Endothelial cell of umbilical vein (primary cell): ENCODE data around the gene JAM2. TPM values are rescaled to one million over a fixed set of nuclear protein-coding genes. Genes with fewer than 3 reads are reported as not detected.

Source experiments
- BruUV-seq: library from RNA; stranded (reverse); fragments of 400-500 nt; replicated peaks from 2 replicates; lab custom pipeline; 2021; lab: Mats Ljungman, UMichigan
- CTCF ChIA-PET: fragments of 300-600, 350-600 bp; sonication (Branson Sonifier 250); formaldehyde crosslinking; loops from one replicate; lab custom pipeline; 2021; ENCODE audit warnings: antibody characterized with exemption, inconsistent platforms; lab: Charles Lee
- POLR2A ChIA-PET: fragments of 300-600, 350-600 bp; sonication (Branson Sonifier 250); formaldehyde crosslinking; loops from one replicate; lab custom pipeline; 2021; ENCODE audit warnings: antibody characterized with exemption, inconsistent platforms; lab: Charles Lee
- DNase-seq: peaks from one replicate; pipeline ENCODE4 v3.0.0-alpha.2; 2011; ENCODE audit warnings: low read depth, low spot score
- FAIRE-seq: peaks from 2 replicates; lab custom pipeline; 2011; peaks lifted over from hg19 to GRCh38; lab: Jason Lieb, UNC
- H2AFZ ChIP-seq: 2 replicates; pipeline ENCODE4 v1.6.0; 2012; ENCODE audit warnings: low read depth, low read length, control low read depth, inconsistent platforms
- H3K27ac ChIP-seq: 2 replicates; pipeline ENCODE4 v1.5.1; 2011; ENCODE audit warnings: low read depth, mild to moderate bottlenecking, control low read depth, low read length, moderate library complexity; ENCODE audit not compliant: insufficient read depth
- H3K27me3 ChIP-seq, 2 experiments: 2 replicates each; pipeline versions ENCODE4 v1.6.0 to v1.6.1; 2011; ENCODE audit warnings: low read length in 2 of 2, mixed read lengths in 1 of 2; ENCODE audit not compliant: control insufficient read depth in 2 of 2, insufficient read depth in 2 of 2
- H3K36me3 ChIP-seq, 2 experiments: 2 replicates in 1 of 2; 3 replicates in 1 of 2; pipeline ENCODE4 v1.5.1; 2011; ENCODE audit warnings: low read length in 2 of 2, mild to moderate bottlenecking in 1 of 2, moderate library complexity in 1 of 2; ENCODE audit not compliant: control insufficient read depth in 2 of 2, insufficient read depth in 2 of 2; ENCODE audit errors: extremely low read depth in 1 of 2
- H3K4me1 ChIP-seq: 3 replicates; pipeline ENCODE4 v1.5.1; 2011; ENCODE audit warnings: mild to moderate bottlenecking, low read length; ENCODE audit not compliant: control insufficient read depth, insufficient read depth; ENCODE audit errors: extremely low read depth
- H3K4me2 ChIP-seq: 2 replicates; pipeline ENCODE4 v1.6.1; 2011; ENCODE audit warnings: low read length, control low read depth, mixed read lengths; ENCODE audit not compliant: insufficient read depth
- H3K4me3 ChIP-seq, 3 experiments: fragments of 200-600 bp in 1 of 3; sonication (generic), shearing (Covaris generic) in 1 of 3; replicated peaks in 1 of 3; 2 replicates each; pipeline ENCODE4 v1.5.1; 2011 to 2016; ENCODE audit warnings: control low read depth in 3 of 3, low read length in 3 of 3, mild to moderate bottlenecking in 2 of 3, inconsistent platforms in 1 of 3, low read depth in 1 of 3, moderate library complexity in 1 of 3; ENCODE audit not compliant: insufficient read depth in 1 of 3
- H3K79me2 ChIP-seq: 2 replicates; pipeline ENCODE4 v1.6.0; 2012; ENCODE audit warnings: low read length, inconsistent platforms; ENCODE audit not compliant: control insufficient read depth, insufficient read depth
- H3K9ac ChIP-seq: replicated peaks from 2 replicates; pipeline ENCODE3; 2011; ENCODE audit warnings: low read length, control low read depth; ENCODE audit not compliant: insufficient read depth; ENCODE audit errors: extremely low read depth
- H3K9me1 ChIP-seq: replicated peaks from 3 replicates; pipeline ENCODE4 v1.6.0; 2011; ENCODE audit warnings: mild to moderate bottlenecking, low read length; ENCODE audit not compliant: control insufficient read depth, insufficient read depth; ENCODE audit errors: extremely low read depth
- H3K9me3 ChIP-seq: replicated peaks from 2 replicates; pipeline ENCODE4 v1.5.1; 2012; ENCODE audit warnings: low read length, inconsistent platforms; ENCODE audit not compliant: control insufficient read depth, insufficient read depth
- H4K20me1 ChIP-seq: replicated peaks from 2 replicates; pipeline ENCODE3; 2011; ENCODE audit warnings: mild to moderate bottlenecking, low read length; ENCODE audit not compliant: control insufficient read depth, insufficient read depth; ENCODE audit errors: extremely low read depth
- CTCF ChIP-seq, 2 donors: IDR thresholded peaks; 1 replicate in 1 of 2; 2 replicates in 1 of 2; pipeline ENCODE4 v1.5.1; 2011; ENCODE audit warnings: low read length in 2 of 2, mild to moderate bottlenecking in 2 of 2, moderate library complexity in 2 of 2, control low read depth in 1 of 2, inconsistent platforms in 1 of 2, low read depth in 1 of 2; ENCODE audit not compliant: insufficient read depth in 1 of 2; ENCODE audit errors: extremely low read depth in 1 of 2
- EZH2 ChIP-seq: IDR thresholded peaks from 2 replicates; pipeline ENCODE4 v1.6.1; 2012; ENCODE audit warnings: borderline replicate concordance, low read depth, mild to moderate bottlenecking, moderate library complexity, low read length, inconsistent platforms; ENCODE audit not compliant: severe bottlenecking
- FOS ChIP-seq: IDR thresholded peaks from 2 replicates; pipeline ENCODE4 v1.6.1; 2011; ENCODE audit warnings: mild to moderate bottlenecking, low read length, moderate library complexity, borderline replicate concordance; ENCODE audit not compliant: insufficient read depth
- GATA2 ChIP-seq: IDR thresholded peaks from 2 replicates; pipeline ENCODE4 v1.7.0; 2011; ENCODE audit warnings: low read depth, mild to moderate bottlenecking, moderate library complexity, mixed read lengths, low read length; ENCODE audit not compliant: insufficient read length, insufficient read depth
- MAX ChIP-seq: IDR thresholded peaks from 2 replicates; pipeline ENCODE4 v1.6.1; 2011; ENCODE audit not compliant: insufficient read depth, insufficient read length
- MYC ChIP-seq: IDR thresholded peaks from one replicate; pipeline ENCODE4 v1.6.1; 2011; ENCODE audit warnings: mild to moderate bottlenecking, low read depth, low read length
- POLR2A ChIP-seq: IDR thresholded peaks from 2 replicates; pipeline ENCODE4 v1.6.1; 2012; ENCODE audit warnings: low read depth, mild to moderate bottlenecking, control low read depth, low read length
- dilution Hi-C: fragments of 300-500 bp; cut with MboI; formaldehyde crosslinking; loops from one replicate; pipeline ENCODE4 v1.15.0; 2019; ENCODE audit warnings: low sequenced_read_pairs; ENCODE audit not compliant: extremely low pct_ligation_motif_present
- intact Hi-C: fragments of 100-400 bp; cut with micrococcal nuclease; formaldehyde crosslinking; loops from one replicate; pipeline ENCODE4 v1.10.0; 2022
- polyA plus RNA-seq, 4 experiments: library from polyadenylated mRNA; depleted of rRNA in 3 of 4; stranded (reverse) in 3 of 4; unstranded in 1 of 4; fragments of >200 nt; gene quantifications; 2 replicates each; pipeline versions ENCODE4 v1.2.1 to v1.2.3, GENCODE V29; 2011 to 2012; ENCODE audit warnings: missing spikeins in 1 of 4
- total RNA-seq: library from RNA; stranded (reverse); gene quantifications from 2 replicates; pipeline ENCODE4 v1.2.3, GENCODE V29; 2021

The JAM2 gene
- total and polyA plus RNA-seq, 2 donors (not counting 3 experiments of a cell fraction or from before 2014, with no cell fraction given): 0.14 to 0.20 TPM

GRCh38 chr21:25701529-25701928 is 62.5 kb downstream of the JAM2 start:
- DNase-seq: no peak
- H3K4me2 ChIP-seq: no peak overlapping the region
- H3K4me1 ChIP-seq: no peaks in the 10 kb centered on the region
- TF ChIP-seq POLR2A (no peak), MAX (no peak), MYC (no peak), FOS (no peak), CTCF (IDR thresholded peaks at IDR 0.05; ENCODE audit: extremely low read depth in 1 of 2, insufficient read depth in 1 of 2, low read depth in 1 of 2, low read length in 2 of 2) (no peak), EZH2 (no peak), GATA2 (no peak)
- no peak overlapping the region for H3K4me3 ChIP-seq
- intact Hi-C loops (no loop called here), dilution Hi-C loops (no loop called here)
- H2AFZ ChIP-seq: no peak overlapping the region
- ChIA-PET CTCF (interaction anchor here (1.0 kb wide), 1 partner anchor 16 kb away, joined by 4 read pairs; no protein-coding TSS in a partner anchor), POLR2A (no interaction called here)
- no peak overlapping the region for H3K9ac ChIP-seq
- no peaks in the 10 kb centered on the region for H4K20me1 ChIP-seq
- H3K79me2 ChIP-seq: no peaks in the 10 kb centered on the region
- no peak for FAIRE-seq
- no peaks in the 10 kb centered on the region for H3K27me3 ChIP-seq
- BruUV-seq: no TSS peak
- no peak overlapping the region for H3K27ac ChIP-seq
- H3K9me3 ChIP-seq: no peaks in the 10 kb centered on the region
- H3K36me3 ChIP-seq: no peaks in the 10 kb centered on the region
- no peaks in the 10 kb centered on the region for H3K9me1 ChIP-seq
